Activated naive CD4-positive, alpha-beta T cell treated with anti-CD3 and anti-CD28 coated beads, Interleukin-2, amount 50 U/mL, for 16 hours (primary cell): ENCODE measurements around the gene NUP210L.

Experiments
- DNase-seq: peaks from one replicate; pipeline ENCODE4 v3.0.0-alpha.2; 2020

Gene NUP210L

GRCh38 chr1:154154534-154155191, at the start of gene NUP210L:
TSS of gene NUP210L (minus strand) at chr1:154155073.
- DNase-seq, result no peak

GRCh38 chr1:154199563-154199879, 44.6 kb upstream of the NUP210L start:
- no peak for DNase-seq

GRCh38 chr1:154198756-154199562, 44.1 kb upstream of the NUP210L start:
- DNase-seq, result peak; percentile 25

- DNase-seq, result no peak
Observed at GRCh38 chr1:154193821-154194220, 38.9 kb upstream of the NUP210L start.

GRCh38 chr1:154192476-154192875, 37.6 kb upstream of the NUP210L start:
- no peak for DNase-seq

- DNase-seq, result no peak
Observed at GRCh38 chr1:154191990-154192461, 37.2 kb upstream of the NUP210L start, which contains the start of gene TPM3. TSS of gene TPM3 (minus strand) at chr1:154192100. CDS start at chr1:154192018, 82 bp downstream.

GRCh38 chr1:154190550-154190949, 35.7 kb upstream of the NUP210L start:
- no peak for DNase-seq

- no peak for DNase-seq
Observed at GRCh38 chr1:154186852-154187501, 32.1 kb upstream of the NUP210L start.

GRCh38 chr1:154186177-154186576, 31.3 kb upstream of the NUP210L start:
- DNase-seq, result peak; percentile 73

GRCh38 chr1:154183046-154183915, 28.4 kb upstream of the NUP210L start:
- peak; percentile 93 for DNase-seq

GRCh38 chr1:154182344-154183045, 27.6 kb upstream of the NUP210L start:
- peak; percentile 59 for DNase-seq

GRCh38 chr1:154181944-154182343, 27.1 kb upstream of the NUP210L start:
- no peak for DNase-seq

- no peak for DNase-seq
Observed at GRCh38 chr1:154179946-154180687, 25.2 kb upstream of the NUP210L start.

- no peak for DNase-seq
Observed at GRCh38 chr1:154178911-154179811, 24.3 kb upstream of the NUP210L start.

GRCh38 chr1:154178013-154178412, 23.1 kb upstream of the NUP210L start:
- DNase-seq, result no peak

GRCh38 chr1:154176337-154176736, 21.5 kb upstream of the NUP210L start:
- DNase-seq, result no peak

- no peak for DNase-seq
Observed at GRCh38 chr1:154174654-154175053, 19.8 kb upstream of the NUP210L start.

GRCh38 chr1:154171880-154172279, 17.0 kb upstream of the NUP210L start:
- no peak for DNase-seq

GRCh38 chr1:154171223-154171583, 16.3 kb upstream of the NUP210L start:
- DNase-seq, result no peak

- DNase-seq, result peak; percentile 67
Observed at GRCh38 chr1:154170547-154171222, 15.8 kb upstream of the NUP210L start.
